Measurements from ENCODE around the gene CHI3L1.

The CHI3L1 gene

GRCh38 chr1:203207751-203208150, 21.2 kb upstream of the CHI3L1 start:
- CTCF ChIA-PET, result interaction anchor here (1.4 to 3.6 kb wide), 3 partner anchors 9 to 36 kb away, joined by 5 to 31 read pairs (median 5); no protein-coding TSS in a partner anchor
- H3K9me3 ChIP-seq (ENCODE audit: control extremely low read depth in 1 of 5, control insufficient read depth in 4 of 5, insufficient read depth in 2 of 5, low read depth in 1 of 5, low read length in 4 of 5), result no peaks in the 10 kb centered on the region
- no peak for DNase-seq
- H3K4me3 ChIP-seq (ENCODE audit: control insufficient read depth in 1 of 7, extremely low read depth in 1 of 7, insufficient read depth in 4 of 7, low read depth in 2 of 7, low read length in 6 of 7), result no peak overlapping the region
- no peak overlapping the region for H3K27ac ChIP-seq (ENCODE audit: insufficient read depth in 1 of 2, low read depth in 1 of 2, low read length in 2 of 2, poor library complexity in 1 of 2, severe bottlenecking in 2 of 2)
- peaks cover 0 to 5% (median 0%) of the 10 kb centered on the region in 5 experiments for H3K27me3 ChIP-seq (replicated peaks in 2 of 5; ENCODE audit: control insufficient read depth in 4 of 5, insufficient read depth in 5 of 5, low read length in 4 of 5)
- 54% methylated on average over 2 of the region's 2 CpGs for WGBS (ENCODE audit: insufficient coverage)
- H3K4me1 ChIP-seq (ENCODE audit: control extremely low read depth in 1 of 4, control insufficient read depth in 4 of 4, insufficient read depth in 4 of 4, low read length in 3 of 4), result peaks cover 0 to 3% (median 0%) of the 10 kb centered on the region in 4 experiments
- POLR2A ChIA-PET, result no interaction called here
- H3K36me3 ChIP-seq (ENCODE audit: control insufficient read depth in 4 of 4, insufficient read depth in 4 of 4, low read length in 3 of 4), result no peaks in the 10 kb centered on the region

- POLR2A ChIA-PET, result no interaction called here
- no peaks in the 10 kb centered on the region for H3K36me3 ChIP-seq (ENCODE audit: control insufficient read depth in 4 of 4, insufficient read depth in 4 of 4, low read length in 3 of 4)
- 82% methylated on average over 4 of the region's 5 CpGs for WGBS (ENCODE audit: insufficient coverage)
- CTCF ChIA-PET, result interaction anchor here (1.0 to 3.6 kb wide), 7 partner anchors 8 to 87 kb away, joined by 3 to 31 read pairs (median 4); no protein-coding TSS in a partner anchor
- no peaks in the 10 kb centered on the region for H3K9me3 ChIP-seq (ENCODE audit: control extremely low read depth in 1 of 5, control insufficient read depth in 4 of 5, insufficient read depth in 2 of 5, low read depth in 1 of 5, low read length in 4 of 5)
- peaks cover 0 to 5% (median 2%) of the 10 kb centered on the region in 5 experiments for H3K27me3 ChIP-seq (replicated peaks in 2 of 5; ENCODE audit: control insufficient read depth in 4 of 5, insufficient read depth in 5 of 5, low read length in 4 of 5)
- H3K4me3 ChIP-seq (ENCODE audit: control insufficient read depth in 1 of 7, extremely low read depth in 1 of 7, insufficient read depth in 4 of 7, low read depth in 2 of 7, low read length in 6 of 7), result no peak overlapping the region
- no peak overlapping the region for H3K27ac ChIP-seq (ENCODE audit: insufficient read depth in 1 of 2, low read depth in 1 of 2, low read length in 2 of 2, poor library complexity in 1 of 2, severe bottlenecking in 2 of 2)
- DNase-seq, result no peak
- H3K4me1 ChIP-seq (ENCODE audit: control extremely low read depth in 1 of 4, control insufficient read depth in 4 of 4, insufficient read depth in 4 of 4, low read length in 3 of 4), result peaks cover 0 to 6% (median 0%) of the 10 kb centered on the region in 4 experiments
Measured at GRCh38 chr1:203206129-203206687, 19.7 kb upstream of the CHI3L1 start.

- H3K27me3 ChIP-seq (replicated peaks in 2 of 5; ENCODE audit: control insufficient read depth in 4 of 5, insufficient read depth in 5 of 5, low read length in 4 of 5), result peaks cover 0 to 5% (median 2%) of the 10 kb centered on the region in 5 experiments
- no peak overlapping the region for H3K4me3 ChIP-seq (ENCODE audit: control insufficient read depth in 1 of 7, extremely low read depth in 1 of 7, insufficient read depth in 4 of 7, low read depth in 2 of 7, low read length in 6 of 7)
- peaks cover 0 to 10% (median 0%) of the 10 kb centered on the region in 4 experiments for H3K4me1 ChIP-seq (ENCODE audit: control extremely low read depth in 1 of 4, control insufficient read depth in 4 of 4, insufficient read depth in 4 of 4, low read length in 3 of 4)
- H3K36me3 ChIP-seq (ENCODE audit: control insufficient read depth in 4 of 4, insufficient read depth in 4 of 4, low read length in 3 of 4), result no peaks in the 10 kb centered on the region
- no peaks in the 10 kb centered on the region for H3K9me3 ChIP-seq (ENCODE audit: control extremely low read depth in 1 of 5, control insufficient read depth in 4 of 5, insufficient read depth in 2 of 5, low read depth in 1 of 5, low read length in 4 of 5)
- 94% methylated on average over 2 of the region's 2 CpGs for WGBS (ENCODE audit: insufficient coverage)
- POLR2A ChIA-PET, result no interaction called here
- no peak overlapping the region for H3K27ac ChIP-seq (ENCODE audit: insufficient read depth in 1 of 2, low read depth in 1 of 2, low read length in 2 of 2, poor library complexity in 1 of 2, severe bottlenecking in 2 of 2)
- CTCF ChIA-PET, result interaction anchor here (6.3 kb wide), 1 partner anchor 11 kb away, joined by 42 read pairs; no protein-coding TSS in a partner anchor
- no peak for DNase-seq
Measured at GRCh38 chr1:203204756-203205155, 18.3 kb upstream of the CHI3L1 start.

GRCh38 chr1:203202431-203203245, 16.1 kb upstream of the CHI3L1 start:
- ChIA-PET CTCF (interaction anchor here (0.8 to 6.3 kb wide), 7 partner anchors 7 to 163 kb away, joined by 3 to 42 read pairs (median 4); no protein-coding TSS in a partner anchor), POLR2A (no interaction called here)
- Histone ChIP-seq H3K36me3 (ENCODE audit: control insufficient read depth in 4 of 4, insufficient read depth in 4 of 4, low read length in 3 of 4) (no peaks in the 10 kb centered on the region), H3K27me3 (replicated peaks in 2 of 5; ENCODE audit: control insufficient read depth in 4 of 5, insufficient read depth in 5 of 5, low read length in 4 of 5) (peaks cover 0 to 4% (median 2%) of the 10 kb centered on the region in 5 experiments), H3K27ac (ENCODE audit: insufficient read depth in 1 of 2, low read depth in 1 of 2, low read length in 2 of 2, poor library complexity in 1 of 2, severe bottlenecking in 2 of 2) (no peak overlapping the region), H3K9me3 (ENCODE audit: control extremely low read depth in 1 of 5, control insufficient read depth in 4 of 5, insufficient read depth in 2 of 5, low read depth in 1 of 5, low read length in 4 of 5) (no peaks in the 10 kb centered on the region), H3K4me3 (ENCODE audit: control insufficient read depth in 1 of 7, extremely low read depth in 1 of 7, insufficient read depth in 4 of 7, low read depth in 2 of 7, low read length in 6 of 7) (no peak overlapping the region), H3K4me1 (ENCODE audit: control extremely low read depth in 1 of 4, control insufficient read depth in 4 of 4, insufficient read depth in 4 of 4, low read length in 3 of 4) (peaks cover 0 to 10% (median 0%) of the 10 kb centered on the region in 4 experiments)
- 94% methylated on average over 13 of the region's 15 CpGs for WGBS (ENCODE audit: insufficient coverage)
- DNase-seq, result no peak

- POLR2A ChIA-PET, result no interaction called here
- Histone ChIP-seq H3K4me3 (ENCODE audit: control insufficient read depth in 1 of 7, extremely low read depth in 1 of 7, insufficient read depth in 4 of 7, low read depth in 2 of 7, low read length in 6 of 7) (no peak overlapping the region), H3K9me3 (ENCODE audit: control extremely low read depth in 1 of 5, control insufficient read depth in 4 of 5, insufficient read depth in 2 of 5, low read depth in 1 of 5, low read length in 4 of 5) (no peaks in the 10 kb centered on the region), H3K4me1 (ENCODE audit: control extremely low read depth in 1 of 4, control insufficient read depth in 4 of 4, insufficient read depth in 4 of 4, low read length in 3 of 4) (peaks cover 0 to 10% (median 0%) of the 10 kb centered on the region in 4 experiments), H3K36me3 (ENCODE audit: control insufficient read depth in 4 of 4, insufficient read depth in 4 of 4, low read length in 3 of 4) (no peaks in the 10 kb centered on the region), H3K27me3 (replicated peaks in 2 of 5; ENCODE audit: control insufficient read depth in 4 of 5, insufficient read depth in 5 of 5, low read length in 4 of 5) (peaks cover 0 to 4% (median 2%) of the 10 kb centered on the region in 5 experiments), H3K27ac (ENCODE audit: insufficient read depth in 1 of 2, low read depth in 1 of 2, low read length in 2 of 2, poor library complexity in 1 of 2, severe bottlenecking in 2 of 2) (no peak overlapping the region)
- WGBS (ENCODE audit: insufficient coverage), result 89% methylated on average over 9 of the region's 10 CpGs
- CTCF ChIA-PET, result interaction anchor here (0.8 to 6.3 kb wide), 4 partner anchors 10 to 143 kb away, joined by 3 to 42 read pairs (median 6); no protein-coding TSS in a partner anchor
- DNase-seq, result no peak
Measured at GRCh38 chr1:203201516-203202205, 15.2 kb upstream of the CHI3L1 start.

GRCh38 chr1:203200916-203201315, 14.4 kb upstream of the CHI3L1 start:
- peaks cover 0 to 13% (median 0%) of the 10 kb centered on the region in 4 experiments for H3K4me1 ChIP-seq (ENCODE audit: control extremely low read depth in 1 of 4, control insufficient read depth in 4 of 4, insufficient read depth in 4 of 4, low read length in 3 of 4)
- no peaks in the 10 kb centered on the region for H3K9me3 ChIP-seq (ENCODE audit: control extremely low read depth in 1 of 5, control insufficient read depth in 4 of 5, insufficient read depth in 2 of 5, low read depth in 1 of 5, low read length in 4 of 5)
- H3K4me3 ChIP-seq (ENCODE audit: control insufficient read depth in 1 of 7, extremely low read depth in 1 of 7, insufficient read depth in 4 of 7, low read depth in 2 of 7, low read length in 6 of 7), result no peak overlapping the region
- ChIA-PET CTCF (interaction anchor here (0.8 to 6.3 kb wide), 5 partner anchors 10 to 142 kb away, joined by 3 to 42 read pairs (median 6); no protein-coding TSS in a partner anchor), POLR2A (no interaction called here)
- 92% methylated on average over 1 of the region's 1 CpG for whole genome bisulfite sequencing (ENCODE audit: insufficient coverage)
- no peak for DNase-seq
- H3K27me3 ChIP-seq (replicated peaks in 2 of 5; ENCODE audit: control insufficient read depth in 4 of 5, insufficient read depth in 5 of 5, low read length in 4 of 5), result peaks cover 0 to 4% (median 2%) of the 10 kb centered on the region in 5 experiments
- no peaks in the 10 kb centered on the region for H3K36me3 ChIP-seq (ENCODE audit: control insufficient read depth in 4 of 4, insufficient read depth in 4 of 4, low read length in 3 of 4)
- no peak overlapping the region for H3K27ac ChIP-seq (ENCODE audit: insufficient read depth in 1 of 2, low read depth in 1 of 2, low read length in 2 of 2, poor library complexity in 1 of 2, severe bottlenecking in 2 of 2)

All from common myeloid progenitor, CD34-positive (primary cell).